GM12878 (cell line): Measurements from ENCODE around the gene SAFB. TPM values are rescaled to one million over a fixed set of nuclear protein-coding genes. Genes with fewer than 3 reads are reported as not detected.

Experiments
- BCL11A ChIP-seq: IDR thresholded peaks from 2 replicates; pipeline ENCODE4 v1.6.1; 2011; ENCODE audit warnings: low read depth, low read length
- CBX5 ChIP-seq: sonication (generic); IDR thresholded peaks from 2 replicates; pipeline ENCODE4 v1.6.1; 2016; ENCODE audit warnings: low read depth, moderate library complexity, mild to moderate bottlenecking, inconsistent platforms
- CHD4 ChIP-seq: fragments of 200-600 bp; sonication (generic); IDR thresholded peaks from 2 replicates; pipeline ENCODE4 v1.6.1; 2016; ENCODE audit warnings: mild to moderate bottlenecking
- ESRRA ChIP-seq: IDR thresholded peaks from 2 replicates; pipeline ENCODE4 v1.6.1; 2012; ENCODE audit warnings: mild to moderate bottlenecking, low read length, improper control_type of control experiment
- FOS ChIP-seq: IDR thresholded peaks from 3 replicates; pipeline ENCODE4 v1.6.1; 2011; ENCODE audit warnings: borderline replicate concordance; ENCODE audit not compliant: insufficient read length; ENCODE audit errors: extremely low read depth
- JUND ChIP-seq: IDR thresholded peaks from 2 replicates; pipeline ENCODE4 v1.6.1; 2012; ENCODE audit warnings: low read depth, mild to moderate bottlenecking, low read length, improper control_type of control experiment, moderate library complexity
- MTA3 ChIP-seq: IDR thresholded peaks from 2 replicates; pipeline ENCODE4 v1.6.1; 2012; ENCODE audit warnings: low read length, inconsistent platforms, borderline replicate concordance
- NFXL1 ChIP-seq: fragments of 450-650 bp; IDR thresholded peaks from 2 replicates; pipeline ENCODE4 v1.6.1; 2017; ENCODE audit warnings: antibody characterized with exemption, mild to moderate bottlenecking, borderline replicate concordance
- NFYA ChIP-seq: IDR thresholded peaks from 2 replicates; pipeline ENCODE4 v1.6.1; 2011; ENCODE audit warnings: low read depth, mild to moderate bottlenecking, low read length, improper control_type of control experiment, borderline replicate concordance
- PAX5 ChIP-seq: IDR thresholded peaks from 2 replicates; pipeline ENCODE4 v1.6.1; 2011; ENCODE audit warnings: low read depth, low read length, borderline replicate concordance
- POU2F2 ChIP-seq: IDR thresholded peaks from 3 replicates; pipeline ENCODE4 v1.6.1; 2011; ENCODE audit warnings: low read depth, mild to moderate bottlenecking, low read length, borderline replicate concordance
- RB1 ChIP-seq: fragments of 450-650 bp; formaldehyde crosslinking; IDR thresholded peaks from 2 replicates; pipeline ENCODE4 v1.6.1; 2017; ENCODE audit warnings: mild to moderate bottlenecking, borderline replicate concordance
- RCOR1 ChIP-seq: conservative IDR thresholded peaks from 2 replicates; pipeline ENCODE4 v1.6.1; 2012; ENCODE audit warnings: low read depth, low read length, improper control_type of control experiment
- RELA ChIP-seq: fragments of 450-650 bp; IDR thresholded peaks from 2 replicates; pipeline ENCODE4 v1.8.0; 2014; ENCODE audit warnings: borderline replicate concordance; ENCODE audit not compliant: partially characterized antibody
- RFX5 ChIP-seq: IDR thresholded peaks from 2 replicates; pipeline ENCODE4 v1.6.1; 2011; ENCODE audit warnings: low read depth, low read length, improper control_type of control experiment
- RUNX3 ChIP-seq: IDR thresholded peaks from 2 replicates; pipeline ENCODE4 v1.6.1; 2012; ENCODE audit warnings: low read length, inconsistent platforms
- SIN3A ChIP-seq: IDR thresholded peaks from 2 replicates; pipeline ENCODE4 v1.6.1; 2012; ENCODE audit warnings: low read depth, low read length, improper control_type of control experiment
- SMAD1 ChIP-seq: fragments of 450-650 bp; IDR thresholded peaks from 2 replicates; pipeline ENCODE4 v1.6.1; 2018; ENCODE audit warnings: mild to moderate bottlenecking, low read depth; ENCODE audit not compliant: partially characterized antibody
- SUZ12 ChIP-seq: fragments of 200-600 bp; sonication (generic); IDR thresholded peaks from one replicate; pipeline ENCODE4 v1.6.1; 2018; ENCODE audit warnings: antibody characterized with exemption, mild to moderate bottlenecking; ENCODE audit not compliant: unreplicated experiment
- YY1 ChIP-seq: IDR thresholded peaks from 2 replicates; pipeline ENCODE4 v1.6.1; 2011; ENCODE audit warnings: low read depth, mild to moderate bottlenecking, low read length
- ZNF217 ChIP-seq: fragments of 450-650 bp; IDR thresholded peaks from 2 replicates; pipeline ENCODE4 v1.6.1; 2017; ENCODE audit warnings: antibody characterized with exemption, mild to moderate bottlenecking
- polyA plus RNA-seq, 11 experiments: library from polyadenylated mRNA; depleted of rRNA in 4 of 11; unstranded in 6 of 11; stranded (reverse) in 5 of 11; fragments of >200 nt; fragmentation: Nextera tagmentation in 4 of 11; fragmentation: Illumina TruSeq in 1 of 11; extraction: Ambion mirVana in 4 of 11; extraction: Trizol in 1 of 11; gene quantifications; 1 replicate in 1 of 11; 2 replicates in 10 of 11; pipeline versions ENCODE4 v1.2.1 to v1.2.3, GENCODE V29; 2011 to 2016; ENCODE audit warnings: inconsistent platforms in 2 of 11, missing spikeins in 2 of 11, low read depth in 1 of 11
- total RNA-seq, 4 experiments: library from RNA; depleted of rRNA in 3 of 4; stranded (reverse); fragments of >200 nt in 3 of 4; fragmentation: Illumina TruSeq in 1 of 4; extraction: Trizol in 1 of 4; gene quantifications; 2 replicates each; pipeline versions ENCODE4 v1.2.1 to v1.2.3, GENCODE V29; 2013 to 2021
- TF ChIP-seq, protein P1 (sequence below): IDR thresholded peaks from 2 replicates; pipeline ENCODE4 v1.6.1; 2012; ENCODE audit warnings: improper control_type of control experiment, low read depth, low read length; ENCODE audit not compliant: insufficient replicate concordance
- TF ChIP-seq, protein P2 (sequence below): IDR thresholded peaks from 2 replicates; pipeline ENCODE4 v1.6.1; 2012; ENCODE audit warnings: low read depth, low read length, improper control_type of control experiment
- TF ChIP-seq, protein P3 (sequence below): fragments of 450-650 bp; IDR thresholded peaks from 2 replicates; pipeline ENCODE4 v1.6.1; 2017; ENCODE audit warnings: mild to moderate bottlenecking

The SAFB gene
- total and polyA plus RNA-seq, 10 of the 15 experiments (the other 5 are each of a cell fraction or from before 2014, with no cell fraction given) = 1.6 to 131 (median 61.2) TPM

DNA sequence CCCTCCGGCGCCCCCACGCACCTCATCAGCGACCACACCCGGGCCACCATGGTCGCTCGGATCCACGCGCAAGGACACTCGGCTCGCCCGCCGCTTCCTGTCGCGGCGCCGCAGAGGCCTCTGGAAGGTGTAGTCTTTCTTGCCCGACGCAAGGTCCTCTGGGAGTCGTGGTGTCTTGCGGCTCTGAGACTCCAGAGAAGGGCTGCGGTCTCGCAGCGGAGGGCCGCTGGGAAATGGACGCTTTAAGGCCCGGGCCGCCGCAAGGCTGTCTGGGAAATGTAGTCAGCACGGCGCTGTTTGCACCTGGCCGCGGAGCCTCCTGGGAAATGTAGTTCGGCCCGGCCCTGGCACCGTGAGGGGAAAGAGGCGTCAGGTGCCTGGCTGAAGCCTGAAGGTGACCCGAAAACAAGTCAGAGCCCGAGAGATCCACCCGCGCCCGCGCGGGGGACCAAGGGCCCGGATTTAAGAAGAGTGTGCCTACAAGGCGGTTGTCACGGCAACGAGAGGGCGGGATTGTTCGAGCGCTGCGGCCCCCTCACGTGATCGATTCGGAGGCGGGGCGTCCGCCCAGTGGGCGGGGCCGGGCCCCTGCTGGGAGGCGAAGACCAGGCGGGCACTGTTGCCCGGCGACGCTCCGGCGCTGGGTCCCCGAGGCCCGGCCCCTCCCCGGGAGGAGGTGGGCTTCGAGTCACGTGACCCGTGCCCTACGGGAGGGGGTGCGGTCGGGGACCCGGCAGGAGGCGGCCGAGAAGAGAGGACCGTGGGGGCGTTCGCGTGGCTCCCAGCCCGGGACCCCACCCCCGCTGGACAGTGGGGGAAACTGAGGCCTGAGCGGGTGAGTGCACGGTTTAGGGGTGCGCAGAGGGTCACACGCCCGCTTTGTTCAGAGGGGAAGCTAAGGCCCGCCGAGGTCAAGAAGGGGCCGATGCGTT, 57.8 kb downstream of the SAFB start, which contains the start of the genes HSD11B1L and MICOS13 (continued):
- TF ChIP-seq CHD4 = no peak
- TF ChIP-seq ZNF217 = no peak
- TF ChIP-seq NFXL1 = no peak
- TF ChIP-seq POU2F2 = 0 out of 3 replicates have a peak, but pooled peaks have one; percentile 59
- TF ChIP-seq YY1 = peak; percentile 91
- no peak for TF ChIP-seq ESRRA
- TF ChIP-seq BCL11A = no peak
- TF ChIP-seq RCOR1 = no peak
- no peak for TF ChIP-seq MTA3
- TF ChIP-seq RELA = peak; percentile 14
- peak; percentile 94 for TF ChIP-seq RUNX3
- TF ChIP-seq SMAD1 = peak; percentile 3
- no peak for TF ChIP-seq SUZ12
- TF ChIP-seq, protein P1, sequence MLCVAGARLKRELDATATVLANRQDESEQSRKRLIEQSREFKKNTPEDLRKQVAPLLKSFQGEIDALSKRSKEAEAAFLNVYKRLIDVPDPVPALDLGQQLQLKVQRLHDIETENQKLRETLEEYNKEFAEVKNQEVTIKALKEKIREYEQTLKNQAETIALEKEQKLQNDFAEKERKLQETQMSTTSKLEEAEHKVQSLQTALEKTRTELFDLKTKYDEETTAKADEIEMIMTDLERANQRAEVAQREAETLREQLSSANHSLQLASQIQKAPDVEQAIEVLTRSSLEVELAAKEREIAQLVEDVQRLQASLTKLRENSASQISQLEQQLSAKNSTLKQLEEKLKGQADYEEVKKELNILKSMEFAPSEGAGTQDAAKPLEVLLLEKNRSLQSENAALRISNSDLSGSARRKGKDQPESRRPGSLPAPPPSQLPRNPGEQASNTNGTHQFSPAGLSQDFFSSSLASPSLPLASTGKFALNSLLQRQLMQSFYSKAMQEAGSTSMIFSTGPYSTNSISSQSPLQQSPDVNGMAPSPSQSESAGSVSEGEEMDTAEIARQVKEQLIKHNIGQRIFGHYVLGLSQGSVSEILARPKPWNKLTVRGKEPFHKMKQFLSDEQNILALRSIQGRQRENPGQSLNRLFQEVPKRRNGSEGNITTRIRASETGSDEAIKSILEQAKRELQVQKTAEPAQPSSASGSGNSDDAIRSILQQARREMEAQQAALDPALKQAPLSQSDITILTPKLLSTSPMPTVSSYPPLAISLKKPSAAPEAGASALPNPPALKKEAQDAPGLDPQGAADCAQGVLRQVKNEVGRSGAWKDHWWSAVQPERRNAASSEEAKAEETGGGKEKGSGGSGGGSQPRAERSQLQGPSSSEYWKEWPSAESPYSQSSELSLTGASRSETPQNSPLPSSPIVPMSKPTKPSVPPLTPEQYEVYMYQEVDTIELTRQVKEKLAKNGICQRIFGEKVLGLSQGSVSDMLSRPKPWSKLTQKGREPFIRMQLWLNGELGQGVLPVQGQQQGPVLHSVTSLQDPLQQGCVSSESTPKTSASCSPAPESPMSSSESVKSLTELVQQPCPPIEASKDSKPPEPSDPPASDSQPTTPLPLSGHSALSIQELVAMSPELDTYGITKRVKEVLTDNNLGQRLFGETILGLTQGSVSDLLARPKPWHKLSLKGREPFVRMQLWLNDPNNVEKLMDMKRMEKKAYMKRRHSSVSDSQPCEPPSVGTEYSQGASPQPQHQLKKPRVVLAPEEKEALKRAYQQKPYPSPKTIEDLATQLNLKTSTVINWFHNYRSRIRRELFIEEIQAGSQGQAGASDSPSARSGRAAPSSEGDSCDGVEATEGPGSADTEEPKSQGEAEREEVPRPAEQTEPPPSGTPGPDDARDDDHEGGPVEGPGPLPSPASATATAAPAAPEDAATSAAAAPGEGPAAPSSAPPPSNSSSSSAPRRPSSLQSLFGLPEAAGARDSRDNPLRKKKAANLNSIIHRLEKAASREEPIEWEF = no peak
- TF ChIP-seq CBX5 = no peak
- TF ChIP-seq, protein P2, sequence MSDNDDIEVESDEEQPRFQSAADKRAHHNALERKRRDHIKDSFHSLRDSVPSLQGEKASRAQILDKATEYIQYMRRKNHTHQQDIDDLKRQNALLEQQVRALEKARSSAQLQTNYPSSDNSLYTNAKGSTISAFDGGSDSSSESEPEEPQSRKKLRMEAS = peak; percentile 96
- TF ChIP-seq PAX5 = 0 out of 2 replicates have a peak, but pooled peaks have one; percentile 45
- TF ChIP-seq FOS = no peak
- no peak for TF ChIP-seq JUND
- no peak for TF ChIP-seq RFX5
- no peak for TF ChIP-seq NFYA
- peak; percentile 89 for TF ChIP-seq SIN3A
- no peak for TF ChIP-seq RB1
- TF ChIP-seq, protein P3, sequence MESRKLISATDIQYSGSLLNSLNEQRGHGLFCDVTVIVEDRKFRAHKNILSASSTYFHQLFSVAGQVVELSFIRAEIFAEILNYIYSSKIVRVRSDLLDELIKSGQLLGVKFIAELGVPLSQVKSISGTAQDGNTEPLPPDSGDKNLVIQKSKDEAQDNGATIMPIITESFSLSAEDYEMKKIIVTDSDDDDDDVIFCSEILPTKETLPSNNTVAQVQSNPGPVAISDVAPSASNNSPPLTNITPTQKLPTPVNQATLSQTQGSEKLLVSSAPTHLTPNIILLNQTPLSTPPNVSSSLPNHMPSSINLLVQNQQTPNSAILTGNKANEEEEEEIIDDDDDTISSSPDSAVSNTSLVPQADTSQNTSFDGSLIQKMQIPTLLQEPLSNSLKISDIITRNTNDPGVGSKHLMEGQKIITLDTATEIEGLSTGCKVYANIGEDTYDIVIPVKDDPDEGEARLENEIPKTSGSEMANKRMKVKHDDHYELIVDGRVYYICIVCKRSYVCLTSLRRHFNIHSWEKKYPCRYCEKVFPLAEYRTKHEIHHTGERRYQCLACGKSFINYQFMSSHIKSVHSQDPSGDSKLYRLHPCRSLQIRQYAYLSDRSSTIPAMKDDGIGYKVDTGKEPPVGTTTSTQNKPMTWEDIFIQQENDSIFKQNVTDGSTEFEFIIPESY = no peak; the same call in 1 of the 2 replicates
